HG02798 (cell line): ENCODE results near the gene STEAP1B.

ENCODE experiments used
- ATAC-seq: cut with Tn5 transposase; IDR thresholded peaks from one replicate; pipeline ENCODE4 v1.9.1; 2021; ENCODE audit warnings: mild to moderate bottlenecking; ENCODE audit not compliant: unreplicated experiment, poor library complexity

STEAP1B gene

GRCh38 chr7:22411977-22412693 is 87.9 kb downstream of the STEAP1B start:
- no peak for ATAC-seq

- ATAC-seq: no peak
Observed at GRCh38 chr7:22406715-22407114, 93.3 kb downstream of the STEAP1B start.

- ATAC-seq: no peak
Observed at GRCh38 chr7:22404421-22405023, 95.5 kb downstream of the STEAP1B start.

- no peak for ATAC-seq
Observed at GRCh38 chr7:22403344-22403743, 96.6 kb downstream of the STEAP1B start.

- no peak for ATAC-seq
Observed at GRCh38 chr7:22402250-22402649, 97.7 kb downstream of the STEAP1B start.

GRCh38 chr7:22400936-22401553 is 98.9 kb downstream of the STEAP1B start:
- no peak for ATAC-seq

- no peak for ATAC-seq
Observed at GRCh38 chr7:22400150-22400814, 99.7 kb downstream of the STEAP1B start.

- ATAC-seq: no peak
Observed at GRCh38 chr7:22399546-22399945, 100.4 kb downstream of the STEAP1B start.

- no peak for ATAC-seq
Observed at GRCh38 chr7:22399091-22399490, 100.9 kb downstream of the STEAP1B start.

GRCh38 chr7:22397981-22398380 is 102.0 kb downstream of the STEAP1B start:
- no peak for ATAC-seq

GRCh38 chr7:22395222-22395621 is 104.8 kb downstream of the STEAP1B start:
- ATAC-seq: no peak

- ATAC-seq: no peak
Observed at GRCh38 chr7:22394739-22395138, 105.2 kb downstream of the STEAP1B start.

GRCh38 chr7:22393913-22394729 is 105.9 kb downstream of the STEAP1B start:
- no peak for ATAC-seq

GRCh38 chr7:22390516-22390915 is 109.5 kb downstream of the STEAP1B start:
- ATAC-seq: no peak

GRCh38 chr7:22389892-22390291 is 110.1 kb downstream of the STEAP1B start:
- no peak for ATAC-seq

- no peak for ATAC-seq
Observed at GRCh38 chr7:22387583-22387982, 112.4 kb downstream of the STEAP1B start.

- ATAC-seq: peak; percentile 60
Observed at GRCh38 chr7:22386865-22387264, 113.1 kb downstream of the STEAP1B start.

- ATAC-seq: peak; percentile 71
Observed at GRCh38 chr7:22386206-22386858, 113.7 kb downstream of the STEAP1B start.

GRCh38 chr7:22385326-22385725 is 114.7 kb downstream of the STEAP1B start:
- no peak for ATAC-seq

- ATAC-seq: no peak
Observed at GRCh38 chr7:22380333-22380732, 119.7 kb downstream of the STEAP1B start.
